ENCODE measurements around the gene SGMS1.

- TF ChIP-seq, protein P1, sequence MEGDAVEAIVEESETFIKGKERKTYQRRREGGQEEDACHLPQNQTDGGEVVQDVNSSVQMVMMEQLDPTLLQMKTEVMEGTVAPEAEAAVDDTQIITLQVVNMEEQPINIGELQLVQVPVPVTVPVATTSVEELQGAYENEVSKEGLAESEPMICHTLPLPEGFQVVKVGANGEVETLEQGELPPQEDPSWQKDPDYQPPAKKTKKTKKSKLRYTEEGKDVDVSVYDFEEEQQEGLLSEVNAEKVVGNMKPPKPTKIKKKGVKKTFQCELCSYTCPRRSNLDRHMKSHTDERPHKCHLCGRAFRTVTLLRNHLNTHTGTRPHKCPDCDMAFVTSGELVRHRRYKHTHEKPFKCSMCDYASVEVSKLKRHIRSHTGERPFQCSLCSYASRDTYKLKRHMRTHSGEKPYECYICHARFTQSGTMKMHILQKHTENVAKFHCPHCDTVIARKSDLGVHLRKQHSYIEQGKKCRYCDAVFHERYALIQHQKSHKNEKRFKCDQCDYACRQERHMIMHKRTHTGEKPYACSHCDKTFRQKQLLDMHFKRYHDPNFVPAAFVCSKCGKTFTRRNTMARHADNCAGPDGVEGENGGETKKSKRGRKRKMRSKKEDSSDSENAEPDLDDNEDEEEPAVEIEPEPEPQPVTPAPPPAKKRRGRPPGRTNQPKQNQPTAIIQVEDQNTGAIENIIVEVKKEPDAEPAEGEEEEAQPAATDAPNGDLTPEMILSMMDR (conservative IDR thresholded peaks at IDR 0.05 in 1 of 2, IDR thresholded peaks at IDR 0.05 in 1 of 2; ENCODE audit: extremely low read depth in 1 of 2, insufficient read depth in 1 of 2, low read depth in 1 of 2, low read length in 2 of 2) = no peak
- no peak for TF ChIP-seq EZH2 (IDR thresholded peaks at IDR 0.05; ENCODE audit: borderline replicate concordance, low read length)
These were observed 288.4 kb downstream of the SGMS1 start for GRCh38 chr10:50335397-50335796.

All from mammary epithelial cell (primary cell).